Measurements from ENCODE around the gene AURKAIP1. TPM values are rescaled to one million over a fixed set of nuclear protein-coding genes. Genes with fewer than 3 reads are reported as not detected.

Gene AURKAIP1
- total and polyA plus RNA-seq, 9 donors, result 6.0 to 94.0 (median 73.2) TPM

DNA sequence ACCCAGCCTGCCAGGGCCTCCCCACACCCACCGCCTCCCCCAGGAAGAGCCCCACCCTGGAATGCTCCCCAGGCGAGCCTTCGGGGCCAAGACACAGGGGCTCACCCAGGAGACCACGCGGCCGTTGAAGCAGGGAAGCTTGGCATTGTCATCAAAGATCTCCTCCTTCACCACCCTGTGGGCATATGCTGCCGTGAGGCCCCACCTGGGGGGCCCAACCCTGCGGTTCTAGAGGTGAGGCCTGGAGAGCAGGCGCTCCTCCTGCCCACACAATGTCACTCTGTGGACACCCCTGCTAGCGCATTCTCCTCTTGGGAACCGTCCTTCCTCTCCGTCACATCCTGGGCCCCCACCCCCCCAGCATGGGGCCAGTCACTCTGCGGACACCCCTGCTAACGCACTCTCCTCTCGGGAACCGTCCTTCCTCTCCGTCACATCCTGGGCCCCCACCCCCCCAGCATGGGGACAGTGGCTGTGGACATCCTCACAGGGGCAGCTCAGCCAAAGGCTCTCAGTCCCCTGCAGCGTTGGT is 32.4 kb downstream of the AURKAIP1 start:
- no peak for DNase-seq
- Histone ChIP-seq H3K9me3 (no peaks in the 10 kb centered on the region), H3K36me3 (no peaks in the 10 kb centered on the region), H3K4me3 (no peak overlapping the region), H3K27me3 (no peaks in the 10 kb centered on the region), H3K4me1 (ENCODE audit: insufficient read depth) (peaks cover 18% of the 10 kb centered on the region), H3K27ac (no peak overlapping the region)
- intact Hi-C loops (cut with DNase I), result no loop called here
- 79 to 88% (median 86%) methylated on average over 17 to 18 of the region's 18 CpGs for WGBS, 3 donors
- TF ChIP-seq, protein P1, sequence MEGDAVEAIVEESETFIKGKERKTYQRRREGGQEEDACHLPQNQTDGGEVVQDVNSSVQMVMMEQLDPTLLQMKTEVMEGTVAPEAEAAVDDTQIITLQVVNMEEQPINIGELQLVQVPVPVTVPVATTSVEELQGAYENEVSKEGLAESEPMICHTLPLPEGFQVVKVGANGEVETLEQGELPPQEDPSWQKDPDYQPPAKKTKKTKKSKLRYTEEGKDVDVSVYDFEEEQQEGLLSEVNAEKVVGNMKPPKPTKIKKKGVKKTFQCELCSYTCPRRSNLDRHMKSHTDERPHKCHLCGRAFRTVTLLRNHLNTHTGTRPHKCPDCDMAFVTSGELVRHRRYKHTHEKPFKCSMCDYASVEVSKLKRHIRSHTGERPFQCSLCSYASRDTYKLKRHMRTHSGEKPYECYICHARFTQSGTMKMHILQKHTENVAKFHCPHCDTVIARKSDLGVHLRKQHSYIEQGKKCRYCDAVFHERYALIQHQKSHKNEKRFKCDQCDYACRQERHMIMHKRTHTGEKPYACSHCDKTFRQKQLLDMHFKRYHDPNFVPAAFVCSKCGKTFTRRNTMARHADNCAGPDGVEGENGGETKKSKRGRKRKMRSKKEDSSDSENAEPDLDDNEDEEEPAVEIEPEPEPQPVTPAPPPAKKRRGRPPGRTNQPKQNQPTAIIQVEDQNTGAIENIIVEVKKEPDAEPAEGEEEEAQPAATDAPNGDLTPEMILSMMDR (IDR thresholded peaks at IDR 0.05), result no peak

DNA sequence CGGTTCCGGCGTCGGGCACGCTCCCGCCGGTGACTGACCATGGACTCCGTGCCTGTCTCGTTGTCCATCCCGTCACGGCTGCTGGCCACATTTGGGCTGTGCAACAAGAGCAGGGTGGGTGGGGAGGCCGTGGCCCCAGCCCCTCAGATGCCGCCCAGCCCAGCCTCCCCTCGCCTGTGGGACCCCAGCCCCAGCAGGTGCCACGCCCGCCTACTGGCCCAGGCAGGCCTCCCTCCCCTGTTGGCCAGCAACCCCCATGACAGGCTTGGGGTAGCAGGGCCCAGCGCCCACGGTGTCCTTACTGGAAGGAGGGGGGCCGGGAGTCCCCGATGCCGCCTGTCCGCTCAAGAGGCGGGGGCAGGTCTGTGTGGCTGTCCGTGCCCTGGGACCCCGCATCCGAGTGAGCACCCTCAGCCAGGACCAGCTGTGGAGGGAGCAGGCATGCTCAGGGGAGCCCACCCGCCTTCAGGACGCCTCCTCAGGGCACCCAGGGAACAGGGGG is 32.9 kb downstream of the AURKAIP1 start:
- no peak for DNase-seq
- 91 to 93% (median 93%) methylated on average over 23 to 28 of the region's 28 CpGs for WGBS, 3 donors
- Histone ChIP-seq H3K4me3 (no peak overlapping the region), H3K27ac (no peak overlapping the region), H3K9me3 (no peaks in the 10 kb centered on the region), H3K36me3 (no peaks in the 10 kb centered on the region), H3K4me1 (ENCODE audit: insufficient read depth) (peaks cover 14% of the 10 kb centered on the region), H3K27me3 (no peaks in the 10 kb centered on the region)
- TF ChIP-seq EP300 (IDR thresholded peaks at IDR 0.05) (no peak), POLR2A (IDR thresholded peaks at IDR 0.05) (no peak)
- TF ChIP-seq, protein P1 (IDR thresholded peaks at IDR 0.05), result no peak
- intact Hi-C loops (cut with DNase I), result no loop called here

DNA sequence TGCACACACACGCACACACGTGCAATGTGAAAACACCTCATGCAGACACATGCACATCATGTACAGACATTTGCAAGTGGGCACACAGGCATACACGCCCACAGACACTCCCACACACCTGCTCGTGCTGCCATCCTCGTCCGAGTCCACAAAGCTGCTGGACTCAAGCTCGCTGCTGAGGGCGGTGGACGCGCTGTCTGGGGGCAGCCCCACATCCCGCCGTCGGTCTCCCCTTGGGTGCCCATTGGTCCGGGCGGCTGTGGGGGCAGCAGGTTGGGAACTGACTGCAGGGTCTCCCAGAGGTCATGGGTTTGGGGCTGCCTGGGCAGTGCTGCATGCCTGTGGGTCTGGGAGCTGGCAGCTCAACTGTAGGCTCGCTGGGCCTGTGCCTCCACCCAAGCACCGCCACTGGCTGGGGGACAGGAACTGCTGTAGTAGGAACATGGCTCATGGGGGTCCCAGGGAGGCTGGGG is 33.4 kb downstream of the AURKAIP1 start:
- H3K36me3 ChIP-seq, result no peaks in the 10 kb centered on the region
- 85 to 90% (median 89%) methylated on average over 17 of the region's 17 CpGs for WGBS, 3 donors

DNA sequence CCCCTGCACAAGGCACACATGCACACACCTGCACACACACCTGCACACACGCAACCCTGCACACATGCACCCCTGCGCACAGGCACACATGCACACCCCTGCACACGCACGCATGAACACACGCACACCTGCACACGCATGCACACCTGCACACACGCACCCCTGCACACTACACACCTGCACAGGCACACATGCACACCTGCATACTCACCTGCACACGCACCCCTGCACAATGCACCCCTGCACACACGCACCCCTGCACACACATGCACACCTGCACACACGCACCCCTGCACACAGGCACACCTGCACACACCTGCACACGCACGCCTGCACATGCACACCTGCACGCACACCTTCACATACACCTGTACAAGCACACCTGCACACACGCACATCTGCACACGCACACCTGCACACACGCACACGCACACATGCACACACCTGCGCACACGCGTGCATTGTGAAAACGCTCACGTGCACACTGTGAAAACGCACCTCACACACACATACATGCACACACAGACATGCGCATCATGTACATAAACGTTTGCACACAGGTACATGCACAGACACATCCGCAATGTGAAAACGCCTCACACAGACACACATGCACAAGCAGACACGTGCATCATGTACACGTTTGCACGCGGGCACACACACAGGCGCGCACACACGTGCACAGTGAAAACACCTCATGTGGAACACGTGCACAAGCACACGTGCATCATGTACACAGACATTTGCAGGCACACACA is 34.0 kb downstream of the AURKAIP1 start:
- Histone ChIP-seq H3K4me3 (no peak overlapping the region), H3K9me3 (no peaks in the 10 kb centered on the region), H3K27me3 (no peaks in the 10 kb centered on the region), H3K36me3 (no peaks in the 10 kb centered on the region), H3K4me1 (ENCODE audit: insufficient read depth) (peaks cover 3% of the 10 kb centered on the region), H3K27ac (no peak overlapping the region)
- TF ChIP-seq EP300 (IDR thresholded peaks at IDR 0.05), result no peak
- TF ChIP-seq, protein P1 (IDR thresholded peaks at IDR 0.05), result no peak
- TF ChIP-seq POLR2A (IDR thresholded peaks at IDR 0.05), result no peak
- DNase-seq, result no peak
- intact Hi-C loops (cut with DNase I), result no loop called here
- WGBS, 3 donors, result 88 to 90% (median 88%) methylated on average over 36 of the region's 36 CpGs

More for the DNA sequence above, 33.4 kb downstream of the AURKAIP1 start:
- intact Hi-C loops (cut with DNase I), result no loop called here
- TF ChIP-seq, protein P1 (IDR thresholded peaks at IDR 0.05), result no peak
- TF ChIP-seq EP300 (IDR thresholded peaks at IDR 0.05), result no peak
- TF ChIP-seq POLR2A (IDR thresholded peaks at IDR 0.05), result no peak
- Histone ChIP-seq H3K4me1 (ENCODE audit: insufficient read depth) (peaks cover 10% of the 10 kb centered on the region), H3K4me3 (no peak overlapping the region), H3K27ac (no peak overlapping the region), H3K9me3 (no peaks in the 10 kb centered on the region), H3K27me3 (no peaks in the 10 kb centered on the region)
- DNase-seq, result no peak

Data from ovary (tissue), 9 donors.